NCI-H128 (cell line): ENCODE measurements around the gene CA9.
A peak's percentile ranks its signal among the peaks of the same experiment; 100 is the strongest.
"Not testable (repeated sequence)": the region's sequence is repeated elsewhere in the genome, so short reads cannot be mapped to it uniquely, and the experiment has no call there.

Source experiments
- DNase-seq: peaks from one replicate; lab custom pipeline; 2025; ENCODE audit not compliant: unreplicated experiment; lab: John Stamatoyannopoulos, UW

CA9 gene

GRCh38 chr9:35673132-35674024 lies at the start of gene CA9:
TSS of gene CA9 (plus strand) at chr9:35673928. CDS start at chr9:35673960, 32 bp downstream.
- DNase-seq = no peak

DNA sequence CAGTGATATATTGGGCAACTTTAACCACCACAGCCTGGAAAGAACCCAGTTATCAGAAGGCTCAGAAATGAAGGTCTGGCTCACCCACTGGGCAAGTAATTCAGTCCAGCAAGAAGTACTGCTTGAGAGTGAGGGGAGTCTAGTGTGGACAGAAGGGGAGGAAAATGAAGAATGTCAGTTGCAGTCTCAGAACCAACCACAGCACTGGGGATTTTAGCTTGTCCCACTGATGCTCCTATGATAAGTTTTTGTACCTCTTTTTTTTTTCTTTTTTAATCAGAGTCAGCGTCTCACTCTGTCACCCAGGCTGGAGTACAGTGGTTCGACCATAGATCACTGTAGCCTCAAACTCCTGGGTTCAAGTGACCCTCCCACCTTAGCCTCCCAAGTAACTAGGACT lies 46.2 kb upstream of the CA9 start:
- DNase-seq = no peak

GRCh38 chr9:35628389-35628991 lies 45.2 kb upstream of the CA9 start:
- no peak for DNase-seq

- no peak for DNase-seq
These were observed 44.1 kb upstream of the CA9 start for GRCh38 chr9:35629597-35629996.

DNA sequence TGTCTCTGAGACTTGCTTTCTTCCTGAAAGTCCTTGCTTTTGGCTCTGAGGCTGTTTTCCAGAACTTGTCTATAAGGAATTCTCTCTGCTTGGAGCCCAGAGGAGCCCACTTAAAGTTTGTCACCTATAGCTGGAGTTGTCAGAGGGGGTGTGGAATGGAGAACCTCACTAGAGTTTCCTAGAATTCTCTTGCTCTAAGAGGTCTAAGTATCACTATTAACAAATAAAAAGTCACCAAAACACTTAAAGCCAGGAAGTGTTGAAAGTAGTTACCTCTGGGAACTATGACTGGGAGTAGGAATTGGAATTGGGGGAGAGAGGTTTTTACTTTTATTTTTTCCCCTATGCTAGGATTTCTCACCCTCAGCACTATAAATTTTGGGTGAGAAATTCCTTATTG lies 38.0 kb upstream of the CA9 start:
- no peak for DNase-seq

DNA sequence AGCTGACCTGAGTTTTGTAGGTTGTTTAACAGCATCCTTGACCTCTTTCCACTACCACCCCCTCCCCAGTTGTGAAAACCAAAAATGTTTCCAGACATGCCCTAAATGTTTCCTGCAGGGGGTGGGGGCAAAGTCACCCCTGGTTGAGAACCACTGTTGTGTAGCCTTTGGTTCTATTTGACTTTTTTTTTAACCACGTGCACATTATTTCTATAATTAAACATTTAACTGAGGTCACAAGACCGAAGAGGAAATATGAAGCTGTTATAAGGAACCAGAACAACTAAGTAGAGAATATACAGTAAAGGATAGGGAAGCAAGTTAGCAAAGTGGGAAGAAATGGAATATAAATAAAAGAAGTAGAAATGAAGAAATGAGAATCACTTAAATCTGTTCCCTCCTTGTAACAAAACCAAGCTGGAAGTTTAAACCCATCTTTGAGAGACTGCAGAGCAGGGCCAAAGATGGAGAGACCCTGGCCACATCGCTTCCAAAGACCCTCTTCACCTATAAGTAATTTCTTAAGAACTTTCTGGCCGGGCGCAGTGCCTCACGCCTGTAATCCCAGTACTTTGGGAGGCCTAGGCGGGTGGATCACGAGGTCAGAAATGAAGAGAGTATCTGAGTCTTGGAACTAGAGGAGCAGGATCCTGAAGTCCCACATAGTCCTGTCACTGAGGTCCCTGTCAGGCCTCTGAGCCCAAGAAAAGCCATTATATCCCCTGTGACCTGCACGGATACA lies 37.4 kb upstream of the CA9 start:
- no peak for DNase-seq

DNA sequence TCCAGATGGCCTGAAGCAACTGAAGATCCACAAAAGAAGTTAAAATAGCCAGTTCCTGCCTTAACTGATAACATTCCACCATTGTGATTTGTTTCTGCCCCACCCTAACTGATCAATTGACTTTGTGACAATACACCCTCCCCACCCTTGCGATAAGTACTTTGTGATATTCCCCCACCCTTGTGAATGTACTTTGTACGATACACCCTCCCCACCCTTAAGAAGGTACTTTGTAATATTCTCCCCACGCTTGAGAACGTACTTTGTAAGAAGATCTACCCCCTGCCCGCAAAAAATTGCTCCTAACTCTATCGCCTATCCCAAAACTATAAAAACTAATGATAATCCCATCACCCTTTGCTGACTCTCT lies 36.9 kb upstream of the CA9 start:
- DNase-seq = not testable (repeated sequence)

DNA sequence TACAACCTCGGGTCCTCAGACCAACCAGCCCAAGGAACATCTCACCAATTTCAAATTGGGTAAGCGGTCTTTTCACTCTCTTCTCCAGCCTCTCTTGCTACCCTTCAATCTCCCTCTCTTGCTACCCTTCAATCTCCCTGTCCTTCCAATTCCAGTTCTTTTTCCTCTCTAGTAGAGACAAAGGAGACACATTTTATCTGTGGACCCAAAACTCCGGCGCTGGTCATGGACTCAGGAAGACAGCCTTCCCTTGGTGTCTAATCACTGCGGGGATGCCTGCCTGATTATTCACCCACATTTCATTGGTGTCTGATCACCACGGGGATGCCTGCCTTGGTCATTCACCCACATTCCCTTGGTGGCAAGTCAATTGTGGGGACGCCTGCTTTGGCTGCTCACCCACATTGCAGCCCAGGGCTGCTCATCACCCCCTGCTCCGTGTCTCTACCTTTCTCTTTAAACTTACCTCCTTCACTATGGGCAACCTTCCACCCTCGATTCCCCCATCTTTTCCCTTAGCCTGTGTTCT lies 36.2 kb upstream of the CA9 start:
- not testable (repeated sequence) for DNase-seq

DNA sequence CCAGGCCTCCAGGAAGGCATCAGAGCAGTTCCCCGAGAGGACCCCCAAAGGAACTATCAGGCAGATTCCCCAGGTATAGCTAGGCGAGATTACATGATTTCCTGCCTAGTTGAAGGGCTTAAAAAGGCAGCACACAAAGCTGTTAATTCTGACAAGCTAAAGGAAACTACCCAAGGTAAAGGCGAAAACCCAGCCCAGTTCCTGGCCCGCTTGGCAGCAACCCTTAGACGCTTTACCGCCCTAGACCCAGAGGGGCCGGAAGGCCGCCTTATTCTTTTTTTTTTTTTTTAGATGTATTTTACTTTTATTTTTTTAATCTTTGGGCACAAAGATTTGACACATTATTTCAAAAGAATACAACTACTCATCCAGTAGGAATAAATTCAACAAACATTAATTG lies 35.0 kb upstream of the CA9 start:
- not testable (repeated sequence) for DNase-seq

DNA sequence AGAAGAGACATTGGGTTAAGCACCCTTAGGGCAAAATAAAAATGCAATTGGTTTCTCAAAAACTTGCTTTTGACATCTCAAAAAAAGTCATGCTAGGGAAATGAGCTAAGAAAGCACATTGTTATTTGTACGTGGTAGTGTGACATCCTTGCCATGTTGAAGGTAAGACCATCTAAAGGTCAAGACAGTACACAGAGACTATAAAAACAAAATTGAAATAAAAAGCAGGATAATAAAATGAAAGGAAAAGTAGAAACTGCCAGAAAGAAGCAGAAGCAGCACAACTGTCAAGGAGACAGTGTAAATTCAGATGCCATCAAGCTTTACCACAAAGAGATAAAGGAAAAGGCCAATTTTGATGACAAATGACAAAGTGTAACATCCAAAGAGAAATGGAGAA lies 34.5 kb upstream of the CA9 start:
- not testable (repeated sequence) for DNase-seq

- DNase-seq = no peak
These were observed 34.1 kb upstream of the CA9 start for GRCh38 chr9:35639631-35640030.

DNA sequence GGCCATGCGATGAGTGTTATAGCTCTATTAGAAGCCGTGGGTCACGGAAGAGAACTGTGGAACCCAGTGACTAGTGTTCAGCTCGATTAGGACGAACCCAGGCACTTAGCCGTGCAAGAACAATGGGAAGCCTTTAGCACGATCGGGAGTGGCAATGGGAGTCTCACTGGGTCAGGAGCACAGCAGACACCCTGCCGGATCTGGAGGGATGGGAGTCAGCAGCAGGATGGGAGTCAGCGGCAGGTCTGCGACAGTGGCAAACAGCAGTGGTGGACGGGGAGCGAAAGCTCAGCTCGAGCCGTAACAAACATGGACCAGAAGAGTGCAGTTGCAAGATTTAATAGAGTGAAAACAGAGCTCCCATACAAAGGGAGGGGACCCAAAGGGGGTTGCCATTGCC lies 33.3 kb upstream of the CA9 start:
- DNase-seq = not testable (repeated sequence)

DNA sequence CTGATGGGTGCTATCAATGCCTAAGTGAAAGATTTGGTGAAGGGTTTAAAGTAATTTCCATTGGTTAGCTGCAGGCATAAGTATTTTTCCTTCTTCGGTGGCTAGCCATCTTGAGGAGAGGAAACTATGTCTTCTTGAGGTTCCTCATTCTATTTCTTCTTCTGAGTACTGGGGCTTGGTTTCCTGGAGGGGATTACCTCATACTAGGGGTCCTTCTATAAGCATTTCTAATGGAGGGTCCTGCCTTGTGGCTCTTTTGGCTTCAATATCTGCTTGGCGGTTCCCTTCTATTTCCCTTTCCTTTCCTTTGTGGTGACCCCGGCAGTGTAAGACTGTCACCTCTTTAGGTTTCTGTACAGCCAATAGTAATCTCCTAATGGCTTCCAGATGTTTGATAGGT lies 32.2 kb upstream of the CA9 start:
- not testable (repeated sequence) for DNase-seq

GRCh38 chr9:35643046-35643445 lies 30.7 kb upstream of the CA9 start:
- DNase-seq = no peak

DNA sequence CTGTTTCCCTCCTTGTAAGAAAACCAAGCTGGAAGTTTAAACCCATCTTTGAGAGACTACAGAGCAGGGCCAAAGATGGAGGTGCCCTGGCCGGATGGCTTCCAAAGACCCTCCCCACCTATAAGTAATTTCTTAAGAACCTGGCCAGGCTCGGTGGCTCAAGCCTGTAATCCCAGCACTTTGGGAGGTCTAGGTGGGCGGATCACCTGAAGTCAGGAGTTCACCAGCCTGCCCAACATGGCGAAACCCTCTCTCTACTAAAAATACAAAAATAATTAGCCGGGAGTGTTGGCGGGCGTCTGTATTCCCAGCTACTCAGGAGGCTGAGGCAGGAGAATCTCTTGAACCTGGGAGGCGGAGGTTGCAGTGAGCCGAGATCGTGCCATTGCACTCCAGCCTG lies 28.0 kb upstream of the CA9 start:
- not testable (repeated sequence) for DNase-seq

- DNase-seq = peak; percentile 30
These were observed 27.6 kb upstream of the CA9 start for GRCh38 chr9:35646153-35646532.

- DNase-seq = peak; percentile 80
These were observed 27.0 kb upstream of the CA9 start for GRCh38 chr9:35646533-35647265.

DNA sequence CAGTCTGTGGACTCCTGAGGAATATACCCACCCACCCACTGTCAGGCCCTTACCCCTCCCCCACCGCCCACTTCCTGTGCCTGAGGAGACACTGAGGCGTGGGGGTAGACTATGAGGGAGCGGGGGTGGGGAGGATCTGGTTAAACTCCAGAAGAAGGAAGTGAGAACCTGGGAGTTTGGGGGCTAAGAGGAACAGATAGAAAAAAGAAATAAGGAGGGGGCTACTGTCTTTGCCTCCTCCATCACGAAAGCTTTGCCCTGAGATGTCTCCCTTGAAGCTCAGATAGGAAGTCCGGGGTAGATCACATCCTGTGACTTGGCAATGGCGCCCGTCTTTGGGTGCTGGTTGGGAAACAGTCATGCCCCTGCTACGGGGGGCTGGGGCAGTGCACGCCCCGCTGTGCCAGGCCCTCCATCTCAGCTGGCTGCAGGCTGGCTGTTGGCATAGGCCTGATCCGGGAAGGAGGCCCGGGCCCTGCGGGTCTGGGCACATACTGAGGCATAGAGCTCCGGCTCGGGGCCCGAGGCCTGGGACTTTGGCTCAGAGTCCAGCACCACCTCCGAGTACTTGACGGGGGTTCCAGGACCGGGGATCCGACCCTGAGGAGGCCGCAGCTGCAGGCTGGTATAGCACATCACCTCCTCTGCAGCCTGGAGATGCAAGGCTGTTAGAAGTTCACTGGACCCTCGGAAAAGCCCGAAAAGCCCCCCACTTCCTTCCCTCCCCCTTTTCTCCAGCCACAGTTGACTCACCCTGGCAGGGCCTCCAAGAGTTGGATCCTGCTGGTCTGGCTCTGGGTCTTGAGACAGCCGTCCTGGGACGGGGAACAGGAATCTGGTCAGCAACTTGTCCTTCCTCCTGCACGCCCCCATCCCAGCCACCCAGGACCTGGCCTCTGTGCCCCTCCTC lies 24.0 kb upstream of the CA9 start:
- no peak for DNase-seq

DNA sequence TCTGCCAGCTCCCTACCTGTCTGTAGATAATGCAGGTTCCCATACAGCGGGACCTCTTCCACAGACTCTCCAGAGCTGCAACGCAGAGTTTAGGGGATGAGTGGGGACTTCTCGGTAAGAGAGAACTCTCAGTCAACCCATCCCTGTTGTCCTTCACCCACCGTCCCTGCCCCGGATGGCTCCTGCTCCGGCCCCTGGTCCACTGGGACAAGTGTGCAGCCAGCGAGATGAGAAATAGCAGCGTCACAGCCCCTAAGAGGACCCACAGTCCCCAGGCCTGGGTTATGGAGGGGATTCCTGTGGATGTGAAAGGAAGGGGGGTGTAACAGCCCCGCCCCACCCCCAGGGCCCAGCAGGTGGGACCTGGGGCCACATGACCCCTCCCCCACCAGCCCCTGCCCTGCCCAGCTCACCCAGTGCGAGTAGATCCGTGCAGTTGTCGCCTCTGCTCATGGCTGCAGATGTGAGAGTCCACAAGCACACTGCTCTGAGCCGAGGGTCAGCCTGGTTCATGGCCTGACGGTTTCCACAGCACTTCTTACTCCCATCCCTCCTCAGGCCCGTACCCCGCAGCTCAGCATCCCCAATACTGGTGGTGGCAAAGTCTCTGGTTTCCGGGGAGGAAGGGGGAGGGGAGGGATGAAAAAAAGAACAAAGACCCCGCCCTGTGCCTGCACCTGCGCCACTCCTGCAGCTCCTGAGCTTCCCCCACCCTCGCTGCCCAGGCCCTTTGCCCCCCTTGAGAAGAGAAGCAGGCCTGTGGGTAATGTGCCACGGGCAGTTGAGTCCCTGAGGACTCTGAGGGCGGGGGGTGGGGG lies 23.2 kb upstream of the CA9 start, which contains the start of gene SIT1:
Gene SIT1 (minus strand): TSS at position 591 of the 818 bp plus-strand sequence. CDS start 78 bp downstream, at position 513.
- DNase-seq = no peak
